Cerebellar nuclear complex (tissue), 1 donor: Measurements from ENCODE around the gene NEMP1.
"Not testable (repeated sequence)": the region's sequence is repeated elsewhere in the genome, so short reads cannot be mapped to it uniquely, and the experiment has no call there.

Experiments used
- DNase-seq, 2 experiments: peaks; one replicate each; lab custom pipeline; 2025; lab: John Stamatoyannopoulos, UW

Gene NEMP1

GRCh38 chr12:57078519-57079404 lies at the start of gene NEMP1:
TSS of gene NEMP1 (minus strand) at chr12:57078791. CDS start at chr12:57078745, 46 bp downstream.
- DNase-seq = peak; percentile 99 to 100

DNA sequence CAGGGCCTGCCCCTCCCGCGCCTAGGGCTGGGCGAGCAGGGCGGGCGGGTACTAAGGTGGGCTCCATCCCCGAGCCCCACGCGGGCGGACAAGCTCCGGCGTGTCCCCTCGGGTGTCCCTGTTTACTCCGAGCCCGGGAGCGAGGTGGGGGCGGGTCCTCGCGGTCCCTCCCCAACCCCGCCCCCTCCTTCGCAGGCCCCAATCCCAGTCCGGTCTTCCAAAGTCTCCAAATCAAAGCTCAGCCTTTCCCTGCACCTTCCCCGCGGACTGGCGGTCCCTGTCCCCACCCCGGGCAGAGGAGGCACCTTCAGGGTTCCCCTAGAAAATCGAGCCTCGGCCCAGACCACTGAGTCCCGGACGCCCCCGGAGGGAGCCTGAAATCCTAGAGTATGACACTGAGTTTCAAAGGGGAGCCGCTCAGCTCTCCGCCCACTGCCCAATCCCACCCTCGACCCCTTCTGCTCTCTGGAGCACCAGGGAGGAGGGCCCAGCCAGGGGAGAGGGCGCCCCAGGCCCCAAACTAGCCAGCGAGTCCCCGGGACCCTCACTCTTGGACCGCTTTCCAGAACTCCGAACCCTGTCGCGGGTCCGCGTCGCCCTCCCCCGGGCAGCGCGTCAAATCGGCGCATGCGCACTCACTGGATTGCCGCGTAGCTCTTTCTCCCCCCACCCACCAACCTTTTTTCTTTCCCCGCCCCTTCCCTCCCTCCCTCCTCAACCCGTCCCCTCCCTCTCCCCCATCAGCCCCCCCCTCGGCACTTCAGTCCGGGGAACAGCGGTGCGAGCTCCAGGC lies 49.3 kb upstream of the NEMP1 start, which contains the start of gene LRP1:
TSS of gene LRP1 (plus strand) at position 758 of the 793 bp plus-strand sequence. CDS start 482 bp downstream, outside the sequence.
- peak; percentile 65 to 75 for DNase-seq

DNA sequence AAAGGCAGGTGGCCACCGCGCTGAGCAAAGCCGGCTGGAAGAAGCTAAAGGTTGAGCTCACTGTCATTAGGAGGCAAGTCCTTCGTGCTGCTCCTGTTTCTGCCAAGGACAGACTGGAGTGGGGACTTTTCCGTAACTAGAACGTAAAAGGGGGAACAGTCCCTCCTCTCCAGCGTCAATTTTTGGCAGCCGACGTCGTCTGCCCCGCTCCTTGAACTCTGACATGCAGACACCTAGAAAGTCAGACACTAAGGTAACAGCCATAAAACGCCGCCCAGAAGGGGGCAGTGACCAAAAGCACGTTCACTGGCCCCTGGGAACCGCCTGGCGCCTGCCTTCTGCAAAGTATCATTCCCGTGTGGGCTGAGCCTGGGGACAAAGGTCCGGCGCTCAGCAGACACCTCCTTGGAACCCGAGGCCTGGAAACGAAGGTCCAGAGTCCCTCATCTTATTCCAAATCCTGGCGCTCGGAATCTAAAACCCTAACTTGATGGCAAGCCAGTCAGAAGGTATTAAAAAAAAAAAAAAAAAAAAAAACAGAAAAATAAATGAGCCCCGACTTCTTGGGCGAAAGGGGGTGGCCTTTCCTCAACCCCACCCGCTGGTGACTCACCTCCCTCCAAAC lies 48.6 kb upstream of the NEMP1 start:
- peak in 1 of 2 experiments; percentile 38 for DNase-seq

DNA sequence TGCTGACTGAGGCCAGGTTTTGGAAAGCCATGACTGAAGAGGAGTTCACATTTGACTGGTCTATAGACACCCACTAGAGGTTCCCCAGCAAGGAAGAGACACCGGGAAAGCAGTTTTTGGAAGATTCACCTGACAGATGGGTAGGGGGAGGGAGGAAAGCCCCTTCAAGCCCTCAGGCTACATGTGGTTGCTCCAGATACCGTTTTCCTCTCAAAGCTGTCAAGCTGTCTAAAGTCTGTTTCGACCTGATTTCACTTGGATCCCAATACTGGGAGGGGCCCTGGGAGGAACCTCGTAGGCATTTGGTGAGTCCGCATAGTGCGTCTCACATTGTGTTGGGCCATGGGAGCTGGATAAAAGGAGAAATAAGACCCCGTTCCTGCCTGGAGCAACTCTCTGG lies 48.0 kb upstream of the NEMP1 start:
- DNase-seq = no peak

DNA sequence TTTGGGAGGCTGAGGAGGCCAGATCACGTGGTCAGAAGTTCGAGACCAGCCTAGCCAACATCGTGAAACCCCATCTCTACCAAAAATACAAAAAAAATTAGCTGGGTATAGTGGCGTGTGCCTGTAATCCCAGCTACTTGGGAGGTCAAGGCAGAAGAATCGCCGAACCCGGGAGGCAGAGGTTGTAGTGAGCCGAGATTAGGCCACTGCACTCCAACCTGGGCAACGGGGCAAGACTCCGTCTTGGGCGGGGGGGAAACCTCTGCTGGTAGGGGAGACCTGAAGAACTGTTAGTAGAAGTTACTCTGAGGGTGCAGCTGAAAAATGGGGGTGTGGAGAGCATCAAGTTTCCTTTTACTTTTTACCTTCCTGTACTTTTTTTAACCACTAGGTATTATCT lies 47.5 kb upstream of the NEMP1 start:
- DNase-seq = no peak

DNA sequence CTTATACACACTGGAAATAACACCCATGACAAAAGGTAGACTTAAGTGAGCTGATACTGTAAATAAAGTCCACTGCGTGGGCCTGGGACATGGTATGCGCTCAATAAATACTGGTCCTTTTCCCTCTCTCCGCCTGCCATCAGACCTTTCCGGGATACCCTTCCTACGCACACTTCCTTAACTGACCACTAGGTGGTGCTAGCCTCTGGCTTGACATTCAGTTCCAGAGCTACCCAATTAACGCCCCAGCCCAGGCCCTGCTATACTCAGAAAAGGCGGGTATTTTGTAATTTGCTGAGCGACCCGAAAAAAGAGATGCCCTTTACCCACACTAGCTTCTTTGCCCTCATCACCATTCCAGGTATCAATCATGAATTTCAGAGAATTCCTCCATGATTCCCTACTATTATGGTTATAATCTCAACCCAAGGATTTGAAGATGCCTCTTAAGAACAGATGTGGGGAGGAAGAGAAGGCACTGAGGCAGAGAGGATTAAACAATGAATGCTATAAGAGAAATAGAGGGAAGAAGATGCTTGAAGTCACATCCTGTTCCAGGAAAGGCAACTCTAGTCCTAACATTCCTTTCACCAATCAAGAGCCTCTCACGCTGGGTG lies 45.8 kb upstream of the NEMP1 start:
- peak in 1 of 2 experiments; percentile 67 for DNase-seq

DNA sequence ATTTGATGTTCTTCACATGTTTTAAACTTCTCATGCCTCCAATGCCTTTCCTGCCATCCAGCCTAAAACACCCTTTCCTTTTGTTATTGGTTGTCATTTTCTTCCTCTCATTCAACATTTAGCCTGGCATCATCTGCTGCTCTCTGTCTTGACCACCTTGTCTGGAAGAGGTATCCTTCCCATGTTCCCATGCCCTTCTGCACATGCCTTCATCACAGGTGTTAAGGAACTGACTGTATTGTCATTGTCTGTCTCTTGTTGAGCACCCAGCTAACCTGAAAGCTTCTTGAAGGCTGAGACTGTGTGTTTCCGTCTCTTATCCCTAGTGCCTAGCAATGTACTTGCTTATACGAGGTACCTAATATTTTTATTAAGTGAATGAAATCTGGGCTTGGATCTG lies 45.2 kb upstream of the NEMP1 start:
- no peak for DNase-seq

DNA sequence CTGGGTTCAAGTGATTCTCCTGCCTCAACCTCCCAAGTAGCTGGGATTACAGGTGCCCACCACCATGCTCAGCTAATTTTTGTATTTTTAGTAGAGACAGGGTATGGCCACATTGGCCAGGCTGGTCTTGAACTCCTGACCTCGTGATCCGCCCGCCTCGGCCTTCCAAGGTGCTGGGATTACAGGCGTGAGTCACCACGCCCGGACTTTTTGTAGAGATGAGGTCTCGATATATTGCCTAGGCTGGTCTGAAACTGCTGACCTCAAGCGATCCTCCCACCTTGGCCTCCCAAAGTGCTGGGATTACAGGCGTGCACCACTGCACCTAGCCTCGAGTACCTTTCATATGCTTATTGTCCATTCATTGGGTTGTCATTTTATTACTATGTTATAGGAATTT lies 42.1 kb upstream of the NEMP1 start:
- not testable (repeated sequence) for DNase-seq

DNA sequence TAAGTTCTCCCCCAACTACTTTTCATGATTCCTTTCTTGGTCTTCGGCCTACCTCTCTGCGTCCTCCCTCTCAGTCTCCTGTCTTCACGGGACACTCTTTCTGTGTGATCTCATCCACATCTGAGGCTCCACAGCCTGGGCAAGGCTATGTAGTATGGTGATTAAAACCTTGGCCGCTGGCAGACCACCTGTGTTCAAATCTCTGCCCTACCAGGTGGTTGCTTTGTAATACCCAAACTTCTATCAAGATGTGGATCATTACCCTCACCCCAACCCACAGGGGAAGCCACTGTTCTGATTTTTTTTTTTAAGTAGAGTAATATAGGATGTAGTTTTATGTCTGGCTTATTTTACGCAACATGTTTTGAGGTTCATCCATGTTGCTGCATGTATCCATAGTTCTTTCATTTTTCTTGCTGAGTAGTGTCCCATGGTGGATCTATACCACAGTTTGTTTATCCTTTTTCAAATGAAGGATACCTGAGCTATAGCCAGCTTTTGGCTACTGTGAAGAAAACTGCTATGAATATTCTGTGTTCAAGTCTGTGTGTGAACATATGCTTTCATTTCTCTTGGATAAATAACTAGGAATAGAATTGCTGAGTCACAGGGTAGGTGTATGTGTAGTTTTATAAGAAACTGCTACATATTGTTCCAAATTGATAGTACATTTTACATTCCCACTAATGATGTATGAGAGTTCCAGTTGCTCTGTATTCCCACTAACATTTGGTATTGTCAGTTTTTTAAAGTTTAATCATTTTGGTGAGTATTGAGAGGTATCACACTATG lies 40.9 kb upstream of the NEMP1 start:
- no peak for DNase-seq

DNA sequence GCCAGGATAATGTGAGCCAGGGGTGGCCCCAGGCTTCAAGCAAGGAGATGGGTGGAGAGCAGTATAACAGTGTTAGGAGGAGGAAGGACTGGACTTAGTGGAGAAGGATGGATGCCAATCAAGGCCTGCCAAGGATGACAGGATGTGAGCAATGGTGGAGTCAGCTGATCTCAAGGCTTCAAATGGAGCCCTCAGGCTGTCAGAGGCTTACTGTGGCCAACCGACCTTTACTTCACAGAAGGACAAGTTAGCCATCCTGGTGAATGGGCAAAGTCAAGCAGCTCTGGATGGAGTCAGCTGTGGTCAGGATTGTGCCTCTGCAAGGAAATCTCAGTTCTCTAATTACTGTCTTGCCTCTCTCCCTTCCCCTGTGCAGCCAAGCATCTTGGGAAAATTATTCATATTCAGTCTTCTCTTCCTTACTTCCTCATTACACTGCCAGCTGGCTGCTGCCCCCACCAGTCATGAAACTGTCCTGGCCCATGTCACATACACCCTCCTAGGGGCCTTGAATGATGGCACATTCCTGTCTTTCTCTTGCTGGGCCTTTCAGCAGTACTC lies 40.2 kb upstream of the NEMP1 start:
- no peak for DNase-seq

GRCh38 chr12:57116580-57117281 lies 38.1 kb upstream of the NEMP1 start:
- DNase-seq = no peak

DNA sequence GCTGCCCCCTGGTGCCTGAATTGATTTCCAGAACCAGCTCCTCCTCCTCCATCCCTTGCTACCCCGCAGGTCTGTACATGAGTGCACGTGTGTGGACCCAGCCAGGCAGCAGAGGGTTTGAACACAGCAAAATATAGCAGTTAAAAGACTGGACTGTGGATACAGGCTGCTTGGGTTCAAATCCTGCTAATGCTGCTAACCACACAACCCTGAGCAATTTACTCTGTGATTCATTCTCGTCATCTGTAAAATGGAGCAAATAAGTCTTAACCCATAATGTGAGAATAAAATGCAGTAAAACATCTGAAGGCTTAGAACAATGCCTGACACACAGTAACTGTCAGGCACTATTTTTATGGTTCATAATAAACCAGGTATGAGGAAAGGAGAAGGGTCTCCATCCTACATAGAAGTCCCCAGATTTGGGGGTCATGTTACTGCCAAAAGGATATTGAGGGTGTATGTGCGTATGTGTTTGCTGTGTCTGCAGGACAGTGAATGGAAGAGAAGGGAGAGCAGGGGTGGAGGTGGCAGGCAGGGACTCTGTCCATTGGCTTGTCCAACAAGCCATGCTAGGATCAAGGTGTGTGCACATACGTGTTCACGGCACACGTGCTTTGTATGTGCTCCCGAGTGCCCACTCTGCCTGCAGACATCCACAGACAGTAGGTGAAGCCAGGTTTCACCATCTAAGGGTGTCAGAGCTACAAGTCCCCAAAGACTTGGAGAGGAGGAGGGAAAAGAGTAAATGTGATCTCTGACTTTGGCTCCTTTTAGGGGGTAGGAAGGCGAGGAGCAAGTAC lies 34.1 kb upstream of the NEMP1 start:
- peak in 1 of 2 experiments; percentile 20 for DNase-seq

- no peak for DNase-seq
Measured at GRCh38 chr12:57111031-57111734, 32.6 kb upstream of the NEMP1 start, which contains the start of gene STAT6. TSS of gene STAT6 (minus strand) at chr12:57111362. CDS start at chr12:57108278, 3,084 bp downstream.

DNA sequence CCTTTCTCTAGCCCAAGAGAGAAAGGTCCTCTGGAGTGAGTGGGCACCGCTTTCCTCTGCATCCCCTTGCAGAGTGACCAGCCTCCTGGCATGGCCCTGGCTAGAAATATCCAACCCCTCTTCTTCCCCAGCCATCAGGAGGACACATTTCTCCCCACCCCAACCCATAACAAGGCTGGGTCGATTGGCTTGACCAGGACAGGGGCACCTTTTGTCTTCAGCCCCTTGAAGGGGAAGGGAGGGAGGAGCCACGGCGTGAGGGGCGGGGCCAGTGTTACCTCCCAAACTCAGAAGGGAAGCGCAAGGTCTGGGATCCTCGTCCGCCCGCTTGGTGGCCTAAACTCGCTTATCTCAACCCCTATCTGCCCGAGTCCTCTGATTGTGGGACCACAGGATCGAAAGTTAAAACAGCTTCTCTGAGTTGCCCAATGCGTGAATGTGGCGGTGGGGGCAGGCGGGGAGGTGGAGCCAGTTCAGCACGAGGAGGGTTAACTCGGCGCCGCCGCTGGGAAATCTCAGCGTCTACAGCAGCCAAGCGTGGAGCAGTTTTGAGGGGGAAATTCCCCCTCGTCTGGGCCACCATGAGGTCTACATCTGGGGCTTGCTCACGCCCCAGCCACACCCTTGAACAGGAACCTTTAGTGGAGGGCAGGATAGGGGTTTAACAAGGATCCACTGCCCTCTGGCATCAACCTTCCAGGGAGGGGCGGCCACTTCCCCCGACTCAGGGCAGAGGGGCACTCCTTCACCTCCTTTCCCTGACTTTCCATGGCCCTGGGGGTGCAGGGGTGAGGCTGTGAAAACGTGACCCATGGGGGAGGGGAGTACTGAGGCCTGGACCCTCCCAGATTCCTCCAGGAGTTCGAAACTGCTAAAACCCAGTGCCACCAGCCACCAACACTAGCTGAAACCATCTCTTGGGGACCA lies 31.8 kb upstream of the NEMP1 start:
- no peak for DNase-seq

- no peak for DNase-seq
Measured at GRCh38 chr12:57109207-57110103, 30.9 kb upstream of the NEMP1 start.

GRCh38 chr12:57107456-57108155 lies 29.0 kb upstream of the NEMP1 start:
- no peak for DNase-seq
